ENCODE measurements around the gene SAMD1.

SAMD1 gene

DNA sequence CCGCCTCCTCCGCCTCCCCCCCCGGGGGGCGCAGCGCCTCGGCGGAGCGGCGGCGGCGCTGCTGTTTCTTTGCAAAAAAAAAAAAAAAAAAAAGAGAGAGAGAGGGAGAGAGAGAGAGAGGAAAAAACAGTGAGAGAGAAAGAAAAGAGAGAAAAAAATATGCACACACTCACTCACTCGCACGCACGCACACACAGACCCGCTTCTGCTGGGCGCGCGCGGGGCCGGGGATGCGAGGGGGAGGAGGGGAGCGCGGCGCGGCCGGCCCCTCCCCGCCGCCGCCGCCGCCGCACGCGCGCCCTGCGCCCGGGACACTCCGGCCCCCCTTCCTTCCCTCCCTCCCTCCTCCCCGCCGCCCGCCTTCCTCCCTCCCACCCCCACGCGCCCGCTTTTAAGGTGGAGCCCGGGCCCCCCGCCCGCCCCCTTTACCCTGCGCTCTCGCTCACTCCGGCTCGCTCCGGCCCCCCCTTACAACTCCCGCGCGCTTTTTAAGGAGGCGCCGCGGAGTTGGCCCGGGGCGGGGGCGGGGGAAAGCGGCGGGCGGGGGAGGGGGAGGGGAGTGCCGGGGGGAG is at the start of gene SAMD1:
TSS of gene SAMD1 (minus strand) at position 243 of the 572 bp plus-strand sequence.
- H3K36me3 Mint-ChIP-seq (ENCODE audit: low read depth): peaks cover 17% of the 10 kb centered on the region

DNA sequence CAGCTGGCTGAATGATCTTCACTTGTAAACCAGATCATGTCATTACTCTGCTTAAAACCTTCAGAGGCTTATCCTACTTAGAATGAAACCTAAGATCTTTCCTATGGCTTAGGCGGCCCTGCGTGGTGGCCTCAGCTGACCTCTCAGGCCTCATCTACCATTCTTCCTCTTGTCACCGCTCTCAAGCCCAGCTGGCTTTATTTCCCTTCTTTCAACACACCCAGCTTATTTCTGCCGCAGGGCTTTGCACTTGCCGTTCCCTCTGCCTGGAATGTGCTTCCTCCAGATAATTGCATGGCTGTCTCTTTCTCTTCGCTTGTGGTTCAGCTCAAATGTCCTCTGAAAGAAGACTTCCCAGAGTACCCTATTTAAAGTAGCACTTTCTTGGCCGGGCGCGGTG is 49.4 kb upstream of the SAMD1 start:
- Mint-ChIP-seq H3K27ac (no peak overlapping the region), H3K36me3 (ENCODE audit: low read depth) (peaks cover 8% of the 10 kb centered on the region), H3K27me3 (ENCODE audit: low read depth) (no peaks in the 10 kb centered on the region), H3K4me3 (no peak overlapping the region), H3K9me3 (no peaks in the 10 kb centered on the region), H3K4me1 (ENCODE audit: low read depth) (peaks cover 22% of the 10 kb centered on the region)

More for the DNA sequence above, at the start of gene SAMD1:
- peaks cover 8% of the 10 kb centered on the region for H3K9me3 Mint-ChIP-seq
- H3K27me3 Mint-ChIP-seq (ENCODE audit: low read depth): no peaks in the 10 kb centered on the region
- H3K4me3 Mint-ChIP-seq: peak within 1 kb of the TSS; percentile 99
- peaks cover 18% of the 10 kb centered on the region for H3K4me1 Mint-ChIP-seq (ENCODE audit: low read depth)
- H3K27ac Mint-ChIP-seq: peak within 1 kb of the TSS; percentile 99

DNA sequence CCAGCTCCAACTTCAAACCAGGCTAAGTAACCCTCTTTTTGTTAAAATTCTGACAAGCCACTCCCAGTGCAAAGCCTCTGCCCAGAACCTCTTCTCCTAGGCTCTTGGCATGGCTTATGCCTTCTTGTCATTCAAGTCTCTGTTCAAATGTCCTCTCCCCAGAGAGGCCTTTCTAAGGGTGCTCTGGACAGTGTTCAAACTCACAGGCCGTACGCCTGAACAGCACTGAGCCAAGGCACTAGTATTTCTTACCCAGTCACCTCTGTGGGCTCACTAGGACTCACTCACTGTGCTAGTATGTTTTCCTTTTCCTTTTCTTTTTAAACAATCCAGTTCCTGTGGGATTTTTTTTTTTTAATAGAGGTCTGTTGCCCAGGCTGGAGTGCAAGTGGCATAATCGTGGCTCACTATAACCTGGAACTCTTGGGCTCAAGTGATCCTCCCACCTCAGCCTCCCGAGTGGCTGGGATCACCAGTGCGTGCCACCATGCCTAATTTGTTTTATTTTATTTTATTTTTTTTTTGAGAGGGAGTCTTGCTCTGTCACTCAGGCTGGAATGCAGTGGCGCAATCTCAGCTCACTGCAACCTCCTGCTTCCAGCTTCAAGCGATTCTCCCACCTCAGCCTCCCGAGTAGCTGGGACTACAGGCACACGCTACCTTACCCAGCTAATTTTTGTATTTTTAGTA is 48.2 kb upstream of the SAMD1 start:
- H3K4me1 Mint-ChIP-seq (ENCODE audit: low read depth): peaks cover 30% of the 10 kb centered on the region
- peak overlapping the region; percentile 43 for H3K27ac Mint-ChIP-seq
- H3K9me3 Mint-ChIP-seq: no peaks in the 10 kb centered on the region
- H3K27me3 Mint-ChIP-seq (ENCODE audit: low read depth): no peaks in the 10 kb centered on the region
- peak overlapping the region; percentile 62 for H3K4me3 Mint-ChIP-seq
- peaks cover 12% of the 10 kb centered on the region for H3K36me3 Mint-ChIP-seq (ENCODE audit: low read depth)

DNA sequence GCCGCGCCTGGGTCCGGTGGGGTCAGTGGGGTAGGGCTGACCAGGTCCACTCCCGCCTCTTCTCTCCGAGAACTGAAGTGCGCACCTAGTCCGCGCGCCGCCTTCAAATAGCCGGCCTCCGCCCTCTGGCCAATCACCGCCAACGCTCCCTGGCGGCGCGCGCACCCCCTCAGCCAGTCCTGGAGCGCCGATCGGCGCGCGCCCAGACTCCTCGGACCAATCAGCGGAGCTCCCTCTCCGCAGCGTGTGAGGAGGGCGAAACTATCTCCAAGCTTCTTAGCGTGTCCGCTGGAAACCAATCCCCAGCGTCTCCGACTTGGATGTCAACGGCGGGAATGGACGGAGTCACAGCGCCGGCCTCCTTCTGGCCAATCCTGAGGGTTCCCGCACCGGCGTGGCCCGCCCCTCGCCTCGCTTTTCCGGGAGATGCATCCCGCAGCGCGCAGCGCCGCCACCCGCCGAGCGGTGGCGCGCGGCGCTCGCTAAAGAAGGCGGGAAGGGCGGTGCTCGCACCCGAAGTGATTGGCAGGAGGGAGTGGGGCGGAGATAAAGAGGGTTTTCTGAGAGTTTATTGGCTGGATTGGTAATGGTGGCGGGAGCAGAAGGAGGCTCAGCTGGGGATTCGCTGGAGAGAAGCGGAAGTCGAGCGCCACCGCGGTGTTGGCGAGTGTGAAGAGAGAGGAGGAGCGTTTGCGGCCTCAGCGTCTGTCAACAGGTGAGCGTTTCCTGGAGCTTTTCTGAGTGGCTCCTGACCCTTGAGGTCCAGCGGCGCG is 46.1 kb upstream of the SAMD1 start, which contains the start of gene ASF1B:
TSS of gene ASF1B (minus strand) at position 81 of the 773 bp plus-strand sequence. CDS start 133 bp downstream, outside the sequence.
- peak within 1 kb of the TSS; percentile 90 for H3K4me3 Mint-ChIP-seq
- no peaks in the 10 kb centered on the region for H3K27me3 Mint-ChIP-seq (ENCODE audit: low read depth)
- H3K36me3 Mint-ChIP-seq (ENCODE audit: low read depth): peaks cover 14% of the 10 kb centered on the region
- H3K27ac Mint-ChIP-seq: peak within 1 kb of the TSS; percentile 95
- H3K4me1 Mint-ChIP-seq (ENCODE audit: low read depth): peaks cover 27% of the 10 kb centered on the region
- H3K9me3 Mint-ChIP-seq: no peaks in the 10 kb centered on the region

DNA sequence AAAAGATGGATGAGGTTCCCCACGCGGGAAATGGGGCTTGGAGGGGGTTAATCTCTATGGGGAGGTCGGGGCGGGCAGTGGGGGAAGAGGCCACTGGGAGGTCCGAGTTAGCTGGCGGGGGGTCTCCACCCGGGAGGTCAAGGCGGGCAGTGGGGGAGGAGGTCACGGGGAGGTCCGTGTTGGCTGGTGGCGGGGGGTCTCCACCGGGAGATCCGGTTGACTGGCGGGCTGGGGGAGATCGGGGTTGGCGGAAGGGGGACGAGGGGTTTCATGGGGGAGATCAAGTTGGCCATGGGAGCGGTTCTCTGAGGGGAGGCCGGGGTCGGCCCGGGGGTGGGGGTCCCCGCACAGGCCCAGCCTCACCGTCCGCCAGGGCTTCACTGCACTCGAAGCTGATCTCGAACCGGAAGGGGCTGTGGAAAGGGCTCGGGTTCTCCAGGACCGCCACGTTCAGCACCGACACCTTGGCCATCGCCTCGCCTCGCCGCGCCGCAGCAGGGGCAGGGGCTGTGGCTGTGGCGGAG is 45.5 kb upstream of the SAMD1 start:
- Mint-ChIP-seq H3K27ac (peak overlapping the region; percentile 90), H3K4me3 (peak overlapping the region; percentile 90)

DNA sequence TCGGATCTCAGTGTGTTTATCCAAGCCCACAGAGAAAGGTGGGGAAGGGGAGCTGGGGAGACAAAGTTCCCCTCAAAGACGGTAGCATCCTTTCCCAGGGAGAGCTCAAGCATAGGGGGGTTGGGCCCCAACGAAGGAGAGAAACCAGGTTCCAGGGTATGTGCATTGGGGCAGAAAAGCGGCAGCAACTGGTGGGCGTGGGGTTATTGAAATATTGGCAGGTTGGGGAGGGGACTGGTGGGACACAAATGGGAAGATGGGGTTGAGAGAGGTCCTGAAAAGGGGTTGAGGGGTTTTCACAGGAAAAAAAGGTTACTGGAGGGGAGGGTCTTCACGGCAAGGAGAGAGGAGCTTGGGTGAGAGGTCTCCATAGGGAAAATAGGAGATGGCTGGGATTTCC is 44.8 kb upstream of the SAMD1 start:
- Mint-ChIP-seq H3K27ac (peak overlapping the region; percentile 90), H3K9me3 (no peaks in the 10 kb centered on the region)

More for the DNA sequence above, 45.5 kb upstream of the SAMD1 start:
- Mint-ChIP-seq H3K9me3 (no peaks in the 10 kb centered on the region), H3K36me3 (ENCODE audit: low read depth) (peaks cover 13% of the 10 kb centered on the region), H3K27me3 (ENCODE audit: low read depth) (no peaks in the 10 kb centered on the region), H3K4me1 (ENCODE audit: low read depth) (peaks cover 27% of the 10 kb centered on the region)

DNA sequence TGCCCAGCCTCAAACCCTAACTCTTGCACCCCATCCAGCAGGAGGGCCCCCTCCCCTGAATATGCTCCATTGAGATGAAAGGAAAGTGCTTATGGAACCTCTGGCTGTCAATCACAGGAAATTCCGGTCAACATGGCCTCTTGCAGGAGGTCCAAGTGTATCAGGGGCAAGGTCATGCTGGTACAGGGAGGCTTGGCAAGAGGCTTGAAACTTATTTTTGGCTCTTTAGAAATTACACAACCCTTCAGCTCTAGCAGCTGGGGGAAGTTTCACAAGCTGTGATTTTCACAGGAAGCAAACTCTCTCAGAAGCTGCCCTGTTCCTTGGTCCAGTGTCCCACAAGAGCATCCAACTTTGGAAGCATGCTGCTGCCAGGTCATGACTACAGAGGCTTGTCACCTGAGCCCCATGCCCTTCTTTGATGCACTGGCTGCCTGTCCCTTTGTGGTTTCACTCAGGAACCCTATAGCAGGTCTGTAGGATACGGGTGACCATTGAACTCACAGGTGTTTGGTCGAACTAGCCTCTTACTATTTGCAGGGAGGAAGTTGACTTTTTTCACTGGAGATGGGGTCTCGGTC is 37.5 kb upstream of the SAMD1 start:
- no peak overlapping the region for H3K4me3 Mint-ChIP-seq
- H3K27me3 Mint-ChIP-seq (ENCODE audit: low read depth): no peaks in the 10 kb centered on the region
- peaks cover 4% of the 10 kb centered on the region for H3K4me1 Mint-ChIP-seq (ENCODE audit: low read depth)
- H3K27ac Mint-ChIP-seq: no peak overlapping the region
- peaks cover 18% of the 10 kb centered on the region for H3K36me3 Mint-ChIP-seq (ENCODE audit: low read depth)
- H3K9me3 Mint-ChIP-seq: no peaks in the 10 kb centered on the region

More for the DNA sequence above, 44.8 kb upstream of the SAMD1 start:
- H3K36me3 Mint-ChIP-seq (ENCODE audit: low read depth): peaks cover 12% of the 10 kb centered on the region
- peaks cover 27% of the 10 kb centered on the region for H3K4me1 Mint-ChIP-seq (ENCODE audit: low read depth)
- no peaks in the 10 kb centered on the region for H3K27me3 Mint-ChIP-seq (ENCODE audit: low read depth)
- peak overlapping the region; percentile 90 for H3K4me3 Mint-ChIP-seq

DNA sequence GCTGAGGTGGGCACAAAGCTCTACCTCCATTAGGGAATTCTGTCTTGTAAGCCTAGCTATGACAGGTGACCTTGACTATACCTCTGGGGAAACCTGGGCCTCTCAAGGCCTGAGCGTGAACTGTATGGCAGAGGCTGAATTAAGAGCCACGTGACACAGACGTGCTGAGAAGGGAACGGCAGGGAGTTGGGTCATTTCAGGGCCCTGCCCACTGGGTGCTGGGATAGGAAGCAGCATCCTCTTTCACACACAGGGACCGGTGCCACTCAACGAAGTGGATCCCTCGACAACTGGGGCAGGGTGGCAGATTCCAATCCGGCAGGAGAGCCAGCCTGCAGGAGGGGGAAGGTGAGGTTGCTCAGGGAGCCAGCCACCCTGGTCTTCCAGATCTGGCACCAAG is 36.6 kb upstream of the SAMD1 start:
- Mint-ChIP-seq H3K36me3 (ENCODE audit: low read depth) (peaks cover 21% of the 10 kb centered on the region), H3K27me3 (ENCODE audit: low read depth) (no peaks in the 10 kb centered on the region), H3K9me3 (no peaks in the 10 kb centered on the region), H3K27ac (no peak overlapping the region), H3K4me1 (ENCODE audit: low read depth) (peaks cover 4% of the 10 kb centered on the region), H3K4me3 (no peak overlapping the region)

DNA sequence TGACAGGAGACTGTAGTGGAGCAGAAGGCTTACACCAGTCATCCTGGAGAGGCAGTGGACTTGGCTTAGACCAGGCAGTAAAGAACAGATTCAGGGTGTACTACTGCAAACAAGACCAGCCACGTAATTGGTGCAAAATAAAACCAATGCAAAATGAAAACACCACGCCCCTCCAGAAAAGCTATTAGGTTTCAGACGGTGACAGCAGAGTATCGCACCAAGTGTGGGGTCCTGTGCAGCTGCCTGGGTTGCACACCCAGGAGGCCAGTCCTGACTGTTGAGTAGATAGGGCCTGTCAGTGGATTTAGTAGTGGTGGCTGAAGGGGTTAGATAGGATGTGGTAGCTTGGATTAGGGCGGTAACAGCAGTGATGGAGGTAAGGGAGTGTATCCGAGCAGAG is 32.4 kb upstream of the SAMD1 start:
- no peaks in the 10 kb centered on the region for H3K27me3 Mint-ChIP-seq (ENCODE audit: low read depth)
- H3K27ac Mint-ChIP-seq: no peak overlapping the region
- peaks cover 9% of the 10 kb centered on the region for H3K4me1 Mint-ChIP-seq (ENCODE audit: low read depth)
- H3K36me3 Mint-ChIP-seq (ENCODE audit: low read depth): peaks cover 15% of the 10 kb centered on the region
- H3K9me3 Mint-ChIP-seq: no peaks in the 10 kb centered on the region
- H3K4me3 Mint-ChIP-seq: no peak overlapping the region

DNA sequence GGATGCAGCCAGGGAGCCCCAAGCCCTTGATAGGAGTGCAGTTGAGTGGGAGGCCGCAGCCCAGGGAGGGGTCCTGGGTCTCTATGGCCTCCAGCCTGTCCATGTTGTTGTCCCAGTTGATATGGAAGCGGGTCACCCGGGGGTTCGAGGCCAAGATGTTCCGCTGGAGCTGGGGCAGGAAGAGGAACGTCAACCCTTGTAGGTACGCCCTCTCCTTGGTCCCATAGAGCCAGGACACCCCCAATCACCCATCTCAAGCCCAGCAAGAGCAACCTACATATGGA is 29.9 kb upstream of the SAMD1 start:
- Mint-ChIP-seq H3K27me3 (ENCODE audit: low read depth) (no peaks in the 10 kb centered on the region), H3K27ac (no peak overlapping the region), H3K9me3 (no peaks in the 10 kb centered on the region), H3K4me1 (ENCODE audit: low read depth) (peaks cover 25% of the 10 kb centered on the region), H3K36me3 (ENCODE audit: low read depth) (peaks cover 11% of the 10 kb centered on the region), H3K4me3 (no peak overlapping the region)

DNA sequence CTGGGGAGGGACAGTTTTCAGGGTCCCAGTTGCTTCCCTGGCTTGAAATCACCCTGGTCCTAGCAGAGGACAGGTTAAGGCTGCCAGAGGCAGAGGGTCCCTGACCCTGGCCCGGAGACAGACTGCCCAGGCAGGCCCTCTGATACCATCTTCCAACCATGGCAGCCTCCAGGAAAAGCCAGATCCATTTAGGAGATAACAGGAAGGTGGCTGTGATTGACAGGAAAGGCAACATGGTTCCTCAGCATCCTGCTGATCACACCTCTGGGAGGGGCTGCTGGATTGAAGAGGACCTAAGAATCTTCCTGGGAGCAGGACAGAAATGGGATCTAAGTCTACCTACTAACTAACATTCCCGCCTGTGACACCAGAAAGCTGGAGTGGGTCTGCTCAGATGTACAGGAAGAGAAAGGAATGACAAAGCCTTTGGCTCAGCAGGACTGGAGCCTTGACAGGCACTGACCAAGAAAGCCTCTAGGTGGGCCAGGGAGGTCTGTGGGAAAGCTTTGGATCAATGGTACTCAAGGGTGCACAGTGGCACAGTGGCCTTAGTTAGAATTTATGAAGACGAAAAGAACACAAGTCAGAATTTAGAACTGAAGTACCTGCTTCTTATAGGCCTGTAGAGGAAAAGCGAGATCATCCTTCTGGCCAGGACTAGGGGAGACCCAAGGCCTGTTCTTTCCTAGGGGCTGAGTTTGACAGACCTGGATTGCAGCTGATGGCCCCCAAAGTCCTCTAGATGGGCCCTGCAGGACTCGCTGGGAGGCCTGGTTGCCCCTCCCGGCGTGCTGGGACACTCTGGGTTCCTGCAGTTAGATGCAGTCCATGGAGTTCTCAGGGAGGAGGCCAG is 29.3 kb upstream of the SAMD1 start:
- Mint-ChIP-seq H3K4me3 (no peak overlapping the region), H3K27ac (no peak overlapping the region), H3K4me1 (ENCODE audit: low read depth) (peaks cover 27% of the 10 kb centered on the region), H3K9me3 (no peaks in the 10 kb centered on the region), H3K36me3 (ENCODE audit: low read depth) (peaks cover 9% of the 10 kb centered on the region), H3K27me3 (ENCODE audit: low read depth) (no peaks in the 10 kb centered on the region)

DNA sequence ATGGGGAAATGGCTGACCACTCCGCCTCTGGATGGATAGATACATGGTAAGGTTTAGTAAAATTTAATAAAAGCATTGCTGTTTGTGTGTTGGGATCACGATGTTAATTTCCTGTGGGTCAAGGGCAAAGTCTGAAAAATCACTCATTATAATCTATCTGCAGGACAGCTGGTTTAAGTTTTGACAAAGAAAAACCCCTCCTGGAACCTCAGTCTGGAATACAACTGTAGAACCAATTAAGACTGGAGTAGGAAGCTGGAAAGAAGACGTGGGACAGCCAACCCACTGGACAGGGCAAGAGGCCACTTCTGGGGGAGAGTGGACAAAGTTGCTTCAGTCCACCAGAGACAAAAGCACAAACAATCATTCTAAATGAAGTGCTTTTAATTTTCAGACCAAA is 28.6 kb upstream of the SAMD1 start:
- Mint-ChIP-seq H3K27me3 (ENCODE audit: low read depth) (no peaks in the 10 kb centered on the region), H3K9me3 (no peaks in the 10 kb centered on the region), H3K36me3 (ENCODE audit: low read depth) (peaks cover 4% of the 10 kb centered on the region), H3K4me1 (ENCODE audit: low read depth) (peaks cover 28% of the 10 kb centered on the region), H3K4me3 (peak overlapping the region; percentile 89), H3K27ac (peak overlapping the region; percentile 92)

DNA sequence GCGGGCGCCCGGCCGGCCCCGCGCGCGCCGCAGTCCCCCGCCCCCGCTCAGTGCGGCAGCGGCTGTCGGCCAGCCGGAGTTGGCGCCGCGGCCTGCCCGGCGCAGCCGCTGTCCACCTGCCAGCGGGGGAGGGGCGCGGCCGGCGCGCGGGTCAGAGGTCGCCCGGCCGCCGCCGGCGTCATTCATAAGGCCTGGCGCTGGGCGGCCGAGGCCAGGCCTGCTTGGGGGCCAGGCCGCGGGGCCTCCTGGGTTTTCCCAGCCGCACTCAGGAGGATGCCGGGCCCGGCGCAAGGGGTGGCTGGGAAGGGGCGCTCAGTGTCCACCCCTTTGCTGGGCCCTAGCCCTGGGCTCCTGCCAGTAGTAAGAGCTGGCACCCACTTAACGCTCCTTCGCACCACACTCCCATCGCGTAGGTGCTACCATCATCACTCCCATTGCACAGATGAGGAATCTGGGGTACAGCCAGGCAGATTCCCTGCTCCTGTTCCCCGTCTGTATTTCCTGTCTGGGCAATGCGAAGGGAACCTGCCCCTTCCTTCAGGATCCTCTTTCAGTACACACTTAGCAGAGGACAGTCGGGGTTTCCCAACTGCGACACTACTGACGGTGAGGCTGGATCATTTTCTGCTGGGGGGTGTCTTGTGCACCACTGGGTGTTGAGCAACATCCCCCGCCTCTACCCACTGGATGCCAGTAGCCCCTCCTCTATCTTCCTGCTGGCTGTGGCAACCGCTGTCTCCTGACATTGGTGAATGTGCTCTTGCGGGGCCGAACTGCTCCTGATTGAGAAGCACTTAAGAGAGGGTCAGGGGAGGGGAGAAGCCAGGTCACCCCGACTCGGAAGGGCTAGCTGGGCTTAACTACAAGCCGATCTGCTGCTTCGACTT is 27.9 kb upstream of the SAMD1 start:
- H3K27me3 Mint-ChIP-seq (ENCODE audit: low read depth): no peaks in the 10 kb centered on the region
- no peaks in the 10 kb centered on the region for H3K9me3 Mint-ChIP-seq
- peak overlapping the region; percentile 89 for H3K4me3 Mint-ChIP-seq
- peaks cover 28% of the 10 kb centered on the region for H3K4me1 Mint-ChIP-seq (ENCODE audit: low read depth)
- peak overlapping the region; percentile 92 for H3K27ac Mint-ChIP-seq
- peaks cover 4% of the 10 kb centered on the region for H3K36me3 Mint-ChIP-seq (ENCODE audit: low read depth)

Measured in T-helper 1 cell treated with Interleukin-12 subunit alpha and Interleukin-12 subunit beta and Interleukin-4 antibody, amounts not matched to agents 30 μg/mL and 1 μg/mL, for 36 hours (primary cell).